Activated naive CD4-positive, alpha-beta T cell treated with anti-CD3 and anti-CD28 coated beads, Interleukin-2, amount 10 ng/mL, durations not matched to agents 7 days and 5 days (primary cell): ENCODE results near the gene CDNF.
A peak's percentile ranks its signal among the peaks of the same experiment; 100 is the strongest.

Experiments
- CTCF ChIA-PET: fragments of 350-600 bp; sonication (Branson Sonifier 250); formaldehyde crosslinking; loops from one replicate; lab custom pipeline; 2021; ENCODE audit warnings: antibody characterized with exemption; lab: Charles Lee
- DNase-seq: peaks from one replicate; pipeline ENCODE4 v3.0.0-alpha.2; 2020
- H3K27ac Mint-ChIP-seq: one replicate; pipeline ENCODE4 v1.8.0; 2021; ENCODE audit warnings: mild to moderate bottlenecking, moderate library complexity, mixed read lengths
- H3K27me3 Mint-ChIP-seq: one replicate; pipeline ENCODE4 v1.8.0; 2021; ENCODE audit warnings: mild to moderate bottlenecking, mixed read lengths
- H3K36me3 Mint-ChIP-seq: one replicate; pipeline ENCODE4 v1.8.0; 2021; ENCODE audit warnings: mixed read lengths
- H3K4me1 Mint-ChIP-seq: one replicate; pipeline ENCODE4 v1.8.0; 2021; ENCODE audit warnings: mixed read lengths
- H3K4me3 Mint-ChIP-seq: one replicate; pipeline ENCODE4 v1.8.0; 2021; ENCODE audit warnings: mild to moderate bottlenecking, moderate library complexity, mixed read lengths
- H3K9me3 Mint-ChIP-seq: one replicate; pipeline ENCODE4 v1.8.0; 2021; ENCODE audit warnings: mixed read lengths

CDNF gene

GRCh38 chr10:14859043-14859442 lies 21.2 kb upstream of the CDNF start:
- no peak overlapping the region for H3K27ac Mint-ChIP-seq
- CTCF ChIA-PET: interaction anchor here (0.5 to 1.3 kb wide), 2 partner anchors 14 to 283 kb away, joined by 3 read pairs; no protein-coding TSS in a partner anchor

GRCh38 chr10:14858338-14858960 lies 20.6 kb upstream of the CDNF start:
- Mint-ChIP-seq H3K9me3 (no peaks in the 10 kb centered on the region), H3K4me3 (no peak overlapping the region), H3K27me3 (no peaks in the 10 kb centered on the region), H3K4me1 (no peaks in the 10 kb centered on the region), H3K36me3 (peaks cover 33% of the 10 kb centered on the region), H3K27ac (no peak overlapping the region)
- CTCF ChIA-PET: interaction anchor here (0.5 to 1.3 kb wide), 2 partner anchors 14 to 282 kb away, joined by 3 read pairs; no protein-coding TSS in a partner anchor
- DNase-seq: no peak

More at GRCh38 chr10:14859043-14859442, 21.2 kb upstream of the CDNF start:
- H3K36me3 Mint-ChIP-seq: peaks cover 34% of the 10 kb centered on the region
- no peak for DNase-seq
- no peaks in the 10 kb centered on the region for H3K4me1 Mint-ChIP-seq
- H3K9me3 Mint-ChIP-seq: no peaks in the 10 kb centered on the region
- H3K27me3 Mint-ChIP-seq: no peaks in the 10 kb centered on the region
- H3K4me3 Mint-ChIP-seq: no peak overlapping the region

- CTCF ChIA-PET: no interaction called here
- no peaks in the 10 kb centered on the region for H3K27me3 Mint-ChIP-seq
- no peak overlapping the region for H3K4me3 Mint-ChIP-seq
These were observed 17.6 kb upstream of the CDNF start for GRCh38 chr10:14855453-14855852.

GRCh38 chr10:14852236-14852635 lies 14.4 kb upstream of the CDNF start:
- Mint-ChIP-seq H3K9me3 (no peaks in the 10 kb centered on the region), H3K27ac (no peak overlapping the region), H3K36me3 (peaks cover 30% of the 10 kb centered on the region), H3K4me3 (no peak overlapping the region), H3K27me3 (no peaks in the 10 kb centered on the region), H3K4me1 (no peaks in the 10 kb centered on the region)
- CTCF ChIA-PET: no interaction called here
- no peak for DNase-seq

More at GRCh38 chr10:14855453-14855852, 17.6 kb upstream of the CDNF start:
- H3K9me3 Mint-ChIP-seq: no peaks in the 10 kb centered on the region
- H3K36me3 Mint-ChIP-seq: peaks cover 38% of the 10 kb centered on the region
- H3K27ac Mint-ChIP-seq: no peak overlapping the region
- no peaks in the 10 kb centered on the region for H3K4me1 Mint-ChIP-seq
- no peak for DNase-seq

GRCh38 chr10:14844948-14845347 lies 7.1 kb upstream of the CDNF start:
- Mint-ChIP-seq H3K4me1 (peaks cover 6% of the 10 kb centered on the region), H3K27ac (no peak overlapping the region), H3K4me3 (no peak overlapping the region)

GRCh38 chr10:14843327-14843988 lies 5.6 kb upstream of the CDNF start:
- Mint-ChIP-seq H3K9me3 (no peaks in the 10 kb centered on the region), H3K4me3 (no peak overlapping the region), H3K27me3 (no peaks in the 10 kb centered on the region), H3K27ac (no peak overlapping the region), H3K36me3 (peaks cover 48% of the 10 kb centered on the region), H3K4me1 (peaks cover 15% of the 10 kb centered on the region)
- CTCF ChIA-PET: interaction anchor here (1.3 kb wide), 1 partner anchor 345 kb away, joined by 3 read pairs; no protein-coding TSS in a partner anchor
- no peak for DNase-seq

More at GRCh38 chr10:14844948-14845347, 7.1 kb upstream of the CDNF start:
- no peak for DNase-seq
- Mint-ChIP-seq H3K36me3 (peaks cover 50% of the 10 kb centered on the region), H3K27me3 (no peaks in the 10 kb centered on the region), H3K9me3 (no peaks in the 10 kb centered on the region)
- CTCF ChIA-PET: interaction anchor here (0.7 kb wide), 1 partner anchor 14 kb away, joined by 3 read pairs; no protein-coding TSS in a partner anchor

GRCh38 chr10:14840178-14840577 lies 2.3 kb upstream of the CDNF start:
- H3K4me3 Mint-ChIP-seq: peak overlapping the region; percentile 40
- H3K27ac Mint-ChIP-seq: no peak overlapping the region
- no peaks in the 10 kb centered on the region for H3K27me3 Mint-ChIP-seq
- peaks cover 40% of the 10 kb centered on the region for H3K36me3 Mint-ChIP-seq
- CTCF ChIA-PET: interaction anchor here (0.7 kb wide), 1 partner anchor 9 kb away, joined by 3 read pairs; no protein-coding TSS in a partner anchor
- peaks cover 23% of the 10 kb centered on the region for H3K4me1 Mint-ChIP-seq
- no peaks in the 10 kb centered on the region for H3K9me3 Mint-ChIP-seq
- DNase-seq: no peak

GRCh38 chr10:14839305-14839695 lies 1.5 kb upstream of the CDNF start:
- Mint-ChIP-seq H3K27ac (peak overlapping the region; percentile 91), H3K4me1 (peaks cover 23% of the 10 kb centered on the region), H3K27me3 (no peaks in the 10 kb centered on the region), H3K4me3 (peak overlapping the region; percentile 91), H3K9me3 (no peaks in the 10 kb centered on the region), H3K36me3 (peaks cover 33% of the 10 kb centered on the region)
- CTCF ChIA-PET: interaction anchor here (0.7 to 1.3 kb wide), 3 partner anchors 10 to 302 kb away, joined by 3 to 6 read pairs (median 3); no protein-coding TSS in a partner anchor
- no peak for DNase-seq

- peaks cover 30% of the 10 kb centered on the region for H3K36me3 Mint-ChIP-seq
- H3K27me3 Mint-ChIP-seq: no peaks in the 10 kb centered on the region
- CTCF ChIA-PET: interaction anchor here (0.7 to 2.6 kb wide), 9 partner anchors 9 to 340 kb away, joined by 3 to 10 read pairs (median 6); partner anchors contain the start of gene SUV39H2
- peak overlapping the region; percentile 91 for H3K27ac Mint-ChIP-seq
- peak overlapping the region; percentile 91 for H3K4me3 Mint-ChIP-seq
- no peaks in the 10 kb centered on the region for H3K9me3 Mint-ChIP-seq
- H3K4me1 Mint-ChIP-seq: peaks cover 23% of the 10 kb centered on the region
- peak; percentile 57 for DNase-seq
These were observed 906 bp upstream of the CDNF start for GRCh38 chr10:14838582-14839304.

GRCh38 chr10:14837003-14837756 lies 657 bp downstream of the CDNF start:
- Mint-ChIP-seq H3K36me3 (peaks cover 21% of the 10 kb centered on the region), H3K27ac (peak overlapping the region; percentile 84), H3K4me1 (peaks cover 23% of the 10 kb centered on the region), H3K4me3 (peak overlapping the region; percentile 91), H3K9me3 (no peaks in the 10 kb centered on the region), H3K27me3 (no peaks in the 10 kb centered on the region)
- no peak for DNase-seq
- CTCF ChIA-PET: interaction anchor here (0.9 to 2.6 kb wide), 11 partner anchors 14 to 338 kb away, joined by 3 to 10 read pairs (median 4); partner anchors contain the start of gene SUV39H2

- no peak overlapping the region for H3K4me3 Mint-ChIP-seq
- peaks cover 23% of the 10 kb centered on the region for H3K4me1 Mint-ChIP-seq
- no peaks in the 10 kb centered on the region for H3K27me3 Mint-ChIP-seq
- no peak overlapping the region for H3K27ac Mint-ChIP-seq
- no peaks in the 10 kb centered on the region for H3K9me3 Mint-ChIP-seq
- peaks cover 11% of the 10 kb centered on the region for H3K36me3 Mint-ChIP-seq
- no peak for DNase-seq
- CTCF ChIA-PET: interaction anchor here (1.8 to 2.6 kb wide), 2 partner anchors 13 to 136 kb away, joined by 5 to 7 read pairs; no protein-coding TSS in a partner anchor
These were observed 1.6 kb downstream of the CDNF start for GRCh38 chr10:14836208-14836607.

- Mint-ChIP-seq H3K27ac (no peak overlapping the region), H3K27me3 (no peaks in the 10 kb centered on the region), H3K4me1 (peaks cover 7% of the 10 kb centered on the region), H3K9me3 (no peaks in the 10 kb centered on the region), H3K4me3 (no peak overlapping the region), H3K36me3 (no peaks in the 10 kb centered on the region)
- CTCF ChIA-PET: interaction anchor here (1.3 kb wide), 1 partner anchor 8 kb away, joined by 4 read pairs; no protein-coding TSS in a partner anchor
- DNase-seq: no peak
These were observed 4.7 kb downstream of the CDNF start for GRCh38 chr10:14833106-14833505.
